HK-2 (cell line): Measurements from ENCODE around the gene VWC2L.

Source experiments
- DNase-seq: peaks from one replicate; pipeline ENCODE4 v3.0.0-alpha.2; 2018; ENCODE audit not compliant: unreplicated experiment

The VWC2L gene

GRCh38 chr2:214469728-214470127, 58.9 kb downstream of the VWC2L start:
- DNase-seq = no peak

- no peak for DNase-seq
Measured at GRCh38 chr2:214471382-214471781, 60.5 kb downstream of the VWC2L start.

GRCh38 chr2:214471990-214472389, 61.1 kb downstream of the VWC2L start:
- no peak for DNase-seq

- no peak for DNase-seq
Measured at GRCh38 chr2:214477305-214477704, 66.5 kb downstream of the VWC2L start.

GRCh38 chr2:214481204-214481603, 70.3 kb downstream of the VWC2L start:
- no peak for DNase-seq

GRCh38 chr2:214482728-214483127, 71.9 kb downstream of the VWC2L start:
- DNase-seq = no peak

- DNase-seq = no peak
Measured at GRCh38 chr2:214484239-214484638, 73.4 kb downstream of the VWC2L start.

- no peak for DNase-seq
Measured at GRCh38 chr2:214484701-214485100, 73.8 kb downstream of the VWC2L start.

GRCh38 chr2:214489181-214489580, 78.3 kb downstream of the VWC2L start:
- no peak for DNase-seq

- DNase-seq = no peak
Measured at GRCh38 chr2:214489702-214490101, 78.8 kb downstream of the VWC2L start.

GRCh38 chr2:214492152-214492551, 81.3 kb downstream of the VWC2L start:
- DNase-seq = no peak

- DNase-seq = no peak
Measured at GRCh38 chr2:214492608-214493007, 81.8 kb downstream of the VWC2L start.

- no peak for DNase-seq
Measured at GRCh38 chr2:214497489-214497888, 86.6 kb downstream of the VWC2L start.

GRCh38 chr2:214503568-214503967, 92.7 kb downstream of the VWC2L start:
- no peak for DNase-seq

- DNase-seq = no peak
Measured at GRCh38 chr2:214504599-214505376, 93.9 kb downstream of the VWC2L start.

GRCh38 chr2:214507032-214507431, 96.2 kb downstream of the VWC2L start:
- DNase-seq = no peak

GRCh38 chr2:214514704-214515103, 103.8 kb downstream of the VWC2L start:
- no peak for DNase-seq

GRCh38 chr2:214515111-214515510, 104.3 kb downstream of the VWC2L start:
- DNase-seq = no peak

GRCh38 chr2:214519258-214519818, 108.5 kb downstream of the VWC2L start:
- DNase-seq = no peak

GRCh38 chr2:214529021-214529420, 118.2 kb downstream of the VWC2L start:
- DNase-seq = no peak

- DNase-seq = no peak
Measured at GRCh38 chr2:214529514-214529913, 118.7 kb downstream of the VWC2L start.

- no peak for DNase-seq
Measured at GRCh38 chr2:214533541-214533940, 122.7 kb downstream of the VWC2L start.

GRCh38 chr2:214536625-214537024, 125.8 kb downstream of the VWC2L start:
- DNase-seq = no peak

GRCh38 chr2:214537929-214538328, 127.1 kb downstream of the VWC2L start:
- no peak for DNase-seq
